SHP77 treated with DMSO at 0.1 percent for 48 hours (cell line): Measurements from ENCODE around the gene P2RY4.
A peak's percentile ranks its signal among the peaks of the same experiment; 100 is the strongest.
"Not testable (repeated sequence)": the region's sequence is repeated elsewhere in the genome, so short reads cannot be mapped to it uniquely, and the experiment has no call there.

Experiments
- DNase-seq: peaks from one replicate; lab custom pipeline; 2025; lab: John Stamatoyannopoulos, UW

Gene P2RY4

GRCh38 chrX:70260104-70260503 is at the start of gene P2RY4:
Gene P2RY4 (minus strand): TSS chrX:70260204. CDS start chrX:70259624, 580 bp downstream.
- DNase-seq = no peak

- DNase-seq = no peak
Observed at GRCh38 chrX:70301716-70302115, 41.7 kb upstream of the P2RY4 start.

- no peak for DNase-seq
Observed at GRCh38 chrX:70293621-70294020, 33.6 kb upstream of the P2RY4 start.

GRCh38 chrX:70292788-70293187 is 32.8 kb upstream of the P2RY4 start:
- no peak for DNase-seq

GRCh38 chrX:70289793-70290770 is 30.1 kb upstream of the P2RY4 start, which contains the start of the genes KIF4A and PDZD11:
Gene KIF4A (plus strand): TSS chrX:70290104. CDS start chrX:70290459, 355 bp downstream.
Gene PDZD11 (minus strand): TSS chrX:70289927. CDS start chrX:70289341, 586 bp downstream.
- DNase-seq = peak; percentile 47

- DNase-seq = no peak
Observed at GRCh38 chrX:70289168-70289792, 29.3 kb upstream of the P2RY4 start.

- DNase-seq = no peak
Observed at GRCh38 chrX:70281951-70282350, 21.9 kb upstream of the P2RY4 start, which contains the start of gene RAB41. Gene RAB41 (plus strand): TSS chrX:70282172. CDS start chrX:70282218, 46 bp downstream.

- DNase-seq = no peak
Observed at GRCh38 chrX:70280573-70280972, 20.6 kb upstream of the P2RY4 start.

GRCh38 chrX:70279081-70279480 is 19.1 kb upstream of the P2RY4 start:
- no peak for DNase-seq

- DNase-seq = not testable (repeated sequence)
Observed at GRCh38 chrX:70274029-70274428, 14.0 kb upstream of the P2RY4 start.

- DNase-seq = no peak
Observed at GRCh38 chrX:70268034-70268433, 8.0 kb upstream of the P2RY4 start, which contains the start of gene ARR3. Gene ARR3 (plus strand): TSS chrX:70268334. CDS start chrX:70269386, 1,052 bp downstream.

GRCh38 chrX:70264784-70265183 is 4.8 kb upstream of the P2RY4 start:
- no peak for DNase-seq

- DNase-seq = peak; percentile 27
Observed at GRCh38 chrX:70262952-70263567, 3.1 kb upstream of the P2RY4 start.

GRCh38 chrX:70257423-70258288 is 2.3 kb downstream of the P2RY4 start:
- DNase-seq = no peak

GRCh38 chrX:70255452-70255851 is 4.6 kb downstream of the P2RY4 start:
- no peak for DNase-seq

- no peak for DNase-seq
Observed at GRCh38 chrX:70254909-70255308, 5.1 kb downstream of the P2RY4 start.

- no peak for DNase-seq
Observed at GRCh38 chrX:70254063-70254400, 6.0 kb downstream of the P2RY4 start.

GRCh38 chrX:70253377-70254062 is 6.5 kb downstream of the P2RY4 start:
- no peak for DNase-seq

- no peak for DNase-seq
Observed at GRCh38 chrX:70252491-70252890, 7.5 kb downstream of the P2RY4 start.

GRCh38 chrX:70247252-70247651 is 12.8 kb downstream of the P2RY4 start:
- DNase-seq = no peak

GRCh38 chrX:70244881-70245280 is 15.1 kb downstream of the P2RY4 start:
- DNase-seq = no peak
